PC-9 (cell line): Measurements from ENCODE around the gene CAPN5. TPM values are rescaled to one million over a fixed set of nuclear protein-coding genes. Genes with fewer than 3 reads are reported as not detected.

Experiments used
- BruUV-seq: library from RNA; stranded (reverse); fragments of 400-500 nt; replicated peaks from 2 replicates; lab custom pipeline; 2021; lab: Mats Ljungman, UMichigan
- CTCF ChIA-PET: fragments of 300-600 bp; sonication (Branson Sonifier 250); formaldehyde crosslinking; loops from one replicate; lab custom pipeline; 2022; ENCODE audit warnings: antibody characterized with exemption; lab: Charles Lee
- POLR2A ChIA-PET: fragments of 300-600 bp; sonication (Branson Sonifier 250); formaldehyde crosslinking; loops from one replicate; lab custom pipeline; 2022; ENCODE audit warnings: antibody characterized with exemption; ENCODE audit not compliant: unreplicated experiment; lab: Charles Lee
- DNase-seq, 2 experiments: peaks; one replicate each; pipeline versions ENCODE4 v3.0.0 to v3.0.0-alpha.2; 2015 to 2022; ENCODE audit warnings: mixed read lengths in 1 of 2
- H2AFZ ChIP-seq: fragments of 200-600 bp; sonication (generic); 2 replicates; pipeline ENCODE4 v1.8.1; 2017; ENCODE audit warnings: antibody characterized with exemption
- H3F3A ChIP-seq: fragments of 200-600 bp; sonication (generic); 2 replicates; pipeline ENCODE4 v1.8.1; 2017; ENCODE audit warnings: antibody characterized with exemption, mild to moderate bottlenecking, low read depth; ENCODE audit not compliant: insufficient read depth
- H3K27ac ChIP-seq: fragments of 200-600 bp; sonication (generic); 2 replicates; pipeline ENCODE4 v1.6.1; 2016; ENCODE audit warnings: mixed run types
- H3K27me3 ChIP-seq: fragments of 200-600 bp; sonication (generic); 2 replicates; pipeline ENCODE4 v1.6.1; 2016; ENCODE audit warnings: low read depth, mixed run types; ENCODE audit not compliant: insufficient read depth
- H3K36me3 ChIP-seq: fragments of 200-600 bp; sonication (generic); 2 replicates; pipeline ENCODE4 v1.6.1; 2016; ENCODE audit warnings: low read depth, mixed run types
- H3K4me1 ChIP-seq: fragments of 200-600 bp; sonication (generic); replicated peaks from 2 replicates; pipeline ENCODE4 v1.6.1; 2016; ENCODE audit warnings: mixed run types; ENCODE audit not compliant: insufficient read depth
- H3K4me2 ChIP-seq: fragments of 200-600 bp; sonication (generic); 2 replicates; pipeline ENCODE4 v1.6.1; 2017; ENCODE audit warnings: mixed run types
- H3K4me3 ChIP-seq: fragments of 200-600 bp; sonication (generic); 2 replicates; pipeline ENCODE4 v1.6.1; 2016; ENCODE audit warnings: mixed run types
- H3K79me2 ChIP-seq: fragments of 200-600 bp; sonication (generic); 2 replicates; pipeline ENCODE4 v1.6.1; 2017; ENCODE audit warnings: low read depth, mixed run types
- H3K9me2 ChIP-seq: fragments of 200-600 bp; sonication (generic); 2 replicates; pipeline ENCODE4 v1.8.1; 2017; ENCODE audit warnings: mild to moderate bottlenecking; ENCODE audit not compliant: insufficient read depth
- H3K9me3 ChIP-seq: fragments of 200-600 bp; sonication (generic); 2 replicates; pipeline ENCODE4 v1.8.1; 2016; ENCODE audit warnings: low read depth; ENCODE audit not compliant: insufficient read depth
- H4K20me1 ChIP-seq: fragments of 200-600 bp; sonication (generic); 2 replicates; pipeline ENCODE4 v1.8.1; 2017; ENCODE audit not compliant: insufficient read depth
- CTCF ChIP-seq: fragments of 200-600 bp; sonication (generic); conservative IDR thresholded peaks from 2 replicates; pipeline ENCODE4 v1.6.1; 2017; ENCODE audit warnings: mixed run types, antibody characterized with exemption, mild to moderate bottlenecking, moderate library complexity
- EZH2 ChIP-seq: fragments of 200-600 bp; sonication (generic); IDR thresholded peaks from 2 replicates; pipeline ENCODE4 v1.8.0; 2017; ENCODE audit warnings: antibody characterized with exemption, low read depth
- intact Hi-C: fragments of 100-400 bp; cut with micrococcal nuclease; formaldehyde crosslinking; loops from one replicate; pipeline ENCODE4 v1.10.0; 2022; ENCODE audit not compliant: unreplicated experiment
- total RNA-seq: library from RNA; stranded (reverse); gene quantifications from 2 replicates; pipeline ENCODE4 v1.2.3, GENCODE V29; 2021

Gene CAPN5
- total RNA-seq, 1 experiment from 2014 or later: 9.9 TPM

- BruUV-seq: no TSS peak
- intact Hi-C loops: no loop called here
- POLR2A ChIA-PET: no interaction called here
Measured at GRCh38 chr11:77044356-77044755, 22.4 kb upstream of the CAPN5 start.

GRCh38 chr11:77044886-77045285 lies 21.9 kb upstream of the CAPN5 start:
- POLR2A ChIA-PET: no interaction called here
- no peak for TF ChIP-seq CTCF
- no peak for TF ChIP-seq EZH2
- no peak for DNase-seq
- BruUV-seq: no TSS peak
- no peaks in the 10 kb centered on the region for H3K27me3 ChIP-seq
- CTCF ChIA-PET: interaction anchor here (0.6 to 2.2 kb wide), 6 partner anchors 46 to 323 kb away, joined by 3 to 11 read pairs (median 4); no protein-coding TSS in a partner anchor
- H3K4me2 ChIP-seq: no peak overlapping the region
- no peaks in the 10 kb centered on the region for H3K79me2 ChIP-seq
- H3K9me2 ChIP-seq: no peaks in the 10 kb centered on the region
- H3F3A ChIP-seq: peaks cover 11% of the 10 kb centered on the region; the same call in 1 of the 2 replicates
- H3K4me1 ChIP-seq: peaks cover 10% of the 10 kb centered on the region
- intact Hi-C loops: loop anchor here (1.0 to 5.0 kb wide), 2 partner anchors 125 to 502 kb away; no protein-coding TSS in a partner anchor
- no peaks in the 10 kb centered on the region for H3K9me3 ChIP-seq
- no peak overlapping the region for H2AFZ ChIP-seq
- H4K20me1 ChIP-seq: no peaks in the 10 kb centered on the region
- no peak overlapping the region for H3K27ac ChIP-seq
- H3K36me3 ChIP-seq: no peaks in the 10 kb centered on the region
- H3K4me3 ChIP-seq: no peak overlapping the region

More at GRCh38 chr11:77044356-77044755, 22.4 kb upstream of the CAPN5 start:
- H3F3A ChIP-seq: peaks cover 11% of the 10 kb centered on the region; the same call in 1 of the 2 replicates
- no peaks in the 10 kb centered on the region for H3K36me3 ChIP-seq
- CTCF ChIA-PET: interaction anchor here (0.6 to 2.2 kb wide), 5 partner anchors 46 to 322 kb away, joined by 3 to 11 read pairs (median 5); no protein-coding TSS in a partner anchor
- H4K20me1 ChIP-seq: no peaks in the 10 kb centered on the region
- H3K9me3 ChIP-seq: no peaks in the 10 kb centered on the region
- no peak overlapping the region for H3K27ac ChIP-seq
- no peaks in the 10 kb centered on the region for H3K9me2 ChIP-seq
- H3K4me2 ChIP-seq: no peak overlapping the region
- no peaks in the 10 kb centered on the region for H3K27me3 ChIP-seq
- H2AFZ ChIP-seq: no peak overlapping the region
- no peaks in the 10 kb centered on the region for H3K79me2 ChIP-seq
- H3K4me3 ChIP-seq: no peak overlapping the region
- peaks cover 10% of the 10 kb centered on the region for H3K4me1 ChIP-seq
- DNase-seq: no peak
- TF ChIP-seq EZH2 (no peak), CTCF (no peak)

GRCh38 chr11:77046060-77046501 lies 20.7 kb upstream of the CAPN5 start:
- BruUV-seq: no TSS peak
- CTCF ChIA-PET: interaction anchor here (1.0 to 2.2 kb wide), 4 partner anchors 45 to 312 kb away, joined by 3 to 11 read pairs (median 8); no protein-coding TSS in a partner anchor

More at GRCh38 chr11:77046060-77046501, 20.7 kb upstream of the CAPN5 start:
- no peaks in the 10 kb centered on the region for H3K9me3 ChIP-seq
- peaks cover 10% of the 10 kb centered on the region for H3K4me1 ChIP-seq
- intact Hi-C loops: loop anchor here (1.0 to 5.0 kb wide), 3 partner anchors 237 to 501 kb away; no protein-coding TSS in a partner anchor
- no peaks in the 10 kb centered on the region for H4K20me1 ChIP-seq
- peak overlapping the region; percentile 43; the same call in 1 of the 2 replicates for H3K4me3 ChIP-seq
- H3F3A ChIP-seq: peaks cover 11% of the 10 kb centered on the region; the same call in 1 of the 2 replicates
- POLR2A ChIA-PET: no interaction called here
- H3K79me2 ChIP-seq: no peaks in the 10 kb centered on the region
- peak overlapping the region; percentile 76 for H3K4me2 ChIP-seq
- H3K36me3 ChIP-seq: no peaks in the 10 kb centered on the region
- peak overlapping the region; percentile 36; the same call in 1 of the 2 replicates for H2AFZ ChIP-seq
- TF ChIP-seq EZH2: no peak
- peak; percentile 94 for TF ChIP-seq CTCF
- DNase-seq: peak in 1 of 2 experiments; percentile 77
- no peak overlapping the region for H3K27ac ChIP-seq
- H3K27me3 ChIP-seq: no peaks in the 10 kb centered on the region
- no peaks in the 10 kb centered on the region for H3K9me2 ChIP-seq
